DMS53 treated with DMSO at 0.1 percent for 48 hours (cell line): Measurements from ENCODE around the gene PDZK1IP1.
A peak's percentile ranks its signal among the peaks of the same experiment; 100 is the strongest.
"Not testable (repeated sequence)": the region's sequence is repeated elsewhere in the genome, so short reads cannot be mapped to it uniquely, and the experiment has no call there.

Experiments used
- DNase-seq: peaks from one replicate; lab custom pipeline; 2025; ENCODE audit not compliant: unreplicated experiment; lab: John Stamatoyannopoulos, UW

The PDZK1IP1 gene

GRCh38 chr1:47198214-47198613 is 8.4 kb upstream of the PDZK1IP1 start:
- DNase-seq, result no peak

DNA sequence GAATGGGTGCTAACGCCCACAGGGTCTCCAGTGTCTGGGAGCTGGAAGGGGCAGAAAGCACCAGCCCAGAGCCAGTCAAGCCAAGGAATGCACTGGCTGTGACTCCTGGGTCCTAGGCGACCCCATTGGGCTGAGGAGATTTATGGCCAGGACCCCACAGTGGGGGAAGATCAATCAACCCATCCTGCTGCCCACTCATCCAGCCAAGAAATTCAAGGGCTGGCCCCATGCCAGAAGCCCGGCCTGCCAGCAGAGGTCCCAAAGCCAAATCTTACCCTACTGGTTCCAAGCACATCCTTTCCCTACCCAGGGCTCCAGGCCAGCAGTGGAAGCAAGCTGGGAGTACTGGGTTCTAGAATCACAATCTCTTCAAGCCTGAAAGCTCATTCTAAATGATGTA is 6.8 kb upstream of the PDZK1IP1 start:
- DNase-seq, result no peak

DNA sequence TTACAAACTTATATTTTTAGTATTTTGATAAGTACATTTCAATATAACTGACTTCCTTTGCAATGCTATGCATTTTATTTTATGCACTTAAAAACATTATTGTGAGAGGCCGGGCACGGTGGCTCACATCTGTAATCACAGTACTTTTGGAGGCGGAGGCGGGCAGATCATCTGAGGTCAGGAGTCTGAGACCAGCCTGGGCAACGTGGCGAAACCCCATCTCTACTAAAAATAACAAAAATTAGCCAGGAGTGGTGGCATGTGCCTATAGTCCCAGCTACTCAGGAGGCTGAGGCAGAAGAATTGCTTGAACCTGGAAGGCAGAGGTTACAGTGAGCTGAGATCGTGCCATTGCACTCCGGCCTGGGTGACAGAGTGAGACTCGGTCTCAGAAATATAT is 6.1 kb upstream of the PDZK1IP1 start:
- DNase-seq, result not testable (repeated sequence)

DNA sequence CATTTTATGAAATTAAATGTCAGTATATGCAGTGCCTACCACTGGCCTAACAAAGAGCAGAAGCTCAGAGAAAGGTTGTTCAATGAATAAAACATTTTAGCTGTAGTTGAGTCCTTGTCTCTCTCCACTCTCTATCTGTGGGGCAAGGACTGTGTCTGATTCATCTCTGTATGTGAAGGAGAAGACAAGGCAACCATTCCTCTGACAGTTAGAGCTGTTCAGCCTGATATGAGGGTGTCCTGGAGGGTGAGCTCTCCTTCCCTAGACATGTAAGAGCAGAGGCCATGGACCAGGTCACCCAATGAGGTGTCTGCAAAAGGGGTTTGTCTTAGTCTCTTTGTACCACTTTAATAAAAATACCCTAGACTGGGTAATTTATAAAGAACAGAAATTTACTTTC is 4.5 kb upstream of the PDZK1IP1 start:
- no peak for DNase-seq

DNA sequence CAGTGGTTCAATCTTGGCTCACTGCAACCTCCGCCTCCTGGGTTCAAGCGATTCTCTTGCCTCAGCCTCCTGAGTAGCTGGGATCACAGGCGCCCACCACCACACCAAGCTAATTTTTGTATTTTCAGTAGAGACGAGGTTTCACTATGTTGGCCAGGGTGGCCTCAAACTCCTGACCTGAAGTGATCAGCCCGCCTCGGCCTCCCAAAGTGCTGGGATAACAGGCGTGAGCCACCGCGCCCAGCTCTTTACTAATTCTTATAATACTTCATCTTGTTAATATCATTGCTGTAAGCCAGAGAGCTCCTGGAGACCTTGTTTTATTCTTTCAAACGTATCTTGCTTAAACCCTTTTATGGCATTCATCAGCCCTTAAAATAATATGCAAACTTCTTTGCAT is 3.7 kb upstream of the PDZK1IP1 start:
- DNase-seq, result not testable (repeated sequence)

GRCh38 chr1:47192458-47193384 is 2.9 kb upstream of the PDZK1IP1 start:
- DNase-seq, result peak; percentile 84

GRCh38 chr1:47191940-47192457 is 2.2 kb upstream of the PDZK1IP1 start:
- DNase-seq, result no peak

- DNase-seq, result no peak
Observed at GRCh38 chr1:47190857-47191256, 1.0 kb upstream of the PDZK1IP1 start.

DNA sequence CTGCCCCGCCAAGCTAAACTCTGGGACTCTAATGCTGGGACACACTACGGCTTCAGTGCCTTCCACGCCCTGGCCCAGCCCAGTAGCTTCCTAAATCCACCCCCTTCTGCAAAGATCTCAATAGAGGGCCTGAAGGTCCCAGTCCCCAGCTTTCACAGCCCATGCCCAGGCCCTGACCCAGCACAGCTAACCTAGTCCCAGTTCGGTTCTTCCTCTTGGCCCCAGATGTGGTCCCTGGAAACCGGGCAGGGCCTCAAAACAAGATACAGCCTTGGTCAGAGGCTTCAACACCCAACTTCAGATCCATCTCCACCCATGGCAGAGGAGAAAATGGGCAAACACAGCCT is 646 bp upstream of the PDZK1IP1 start:
- no peak for DNase-seq

DNA sequence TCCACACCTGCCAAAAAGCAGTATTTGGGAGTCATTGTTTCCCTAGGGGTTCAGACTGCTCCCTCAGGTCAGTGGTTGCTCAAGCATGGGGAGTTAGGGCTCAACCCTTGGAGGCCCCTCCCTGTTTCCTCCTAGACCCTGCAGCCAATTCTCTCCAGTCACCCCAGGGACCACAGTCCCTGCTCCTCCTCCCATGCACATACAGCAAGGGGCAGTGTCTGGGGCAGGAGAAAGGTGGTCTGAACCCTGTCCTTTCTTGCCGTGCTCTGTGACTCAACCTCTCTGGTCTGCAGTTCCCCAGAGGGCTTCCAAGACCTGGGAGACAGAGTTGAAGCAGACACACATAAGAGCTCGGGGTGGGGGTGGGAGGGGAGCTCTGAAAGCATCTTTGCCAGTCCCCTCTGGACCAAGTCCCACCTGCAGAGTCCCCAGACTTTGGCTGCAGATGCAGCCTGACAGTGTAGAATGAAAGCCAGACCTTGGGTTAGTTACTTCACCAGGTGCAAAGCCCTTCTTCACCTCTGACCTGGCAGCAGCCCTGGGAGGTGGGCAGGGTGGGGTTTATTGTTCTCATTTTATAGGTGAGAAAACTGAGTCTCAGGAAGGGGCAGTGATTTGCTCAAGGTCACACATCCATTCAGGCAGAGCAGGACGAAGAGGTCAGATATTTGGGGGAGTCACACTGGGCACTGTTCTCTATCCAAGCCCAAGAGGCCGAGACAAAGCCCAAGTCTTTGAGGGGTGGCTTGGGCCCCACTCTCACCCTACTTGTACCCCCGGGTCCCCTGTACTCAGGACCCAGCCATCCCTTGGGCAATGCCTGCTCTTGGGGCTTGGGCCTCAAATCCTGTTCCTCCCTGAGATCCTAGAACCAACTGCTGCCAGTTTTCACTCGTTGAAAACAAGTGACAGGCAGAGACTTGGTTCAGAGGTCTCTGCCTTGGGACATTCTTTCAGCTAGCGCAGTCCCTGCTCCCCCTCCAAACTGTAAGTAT is 748 bp downstream of the PDZK1IP1 start:
- DNase-seq, result no peak

- no peak for DNase-seq
Observed at GRCh38 chr1:47187926-47188250, 1.9 kb downstream of the PDZK1IP1 start.

DNA sequence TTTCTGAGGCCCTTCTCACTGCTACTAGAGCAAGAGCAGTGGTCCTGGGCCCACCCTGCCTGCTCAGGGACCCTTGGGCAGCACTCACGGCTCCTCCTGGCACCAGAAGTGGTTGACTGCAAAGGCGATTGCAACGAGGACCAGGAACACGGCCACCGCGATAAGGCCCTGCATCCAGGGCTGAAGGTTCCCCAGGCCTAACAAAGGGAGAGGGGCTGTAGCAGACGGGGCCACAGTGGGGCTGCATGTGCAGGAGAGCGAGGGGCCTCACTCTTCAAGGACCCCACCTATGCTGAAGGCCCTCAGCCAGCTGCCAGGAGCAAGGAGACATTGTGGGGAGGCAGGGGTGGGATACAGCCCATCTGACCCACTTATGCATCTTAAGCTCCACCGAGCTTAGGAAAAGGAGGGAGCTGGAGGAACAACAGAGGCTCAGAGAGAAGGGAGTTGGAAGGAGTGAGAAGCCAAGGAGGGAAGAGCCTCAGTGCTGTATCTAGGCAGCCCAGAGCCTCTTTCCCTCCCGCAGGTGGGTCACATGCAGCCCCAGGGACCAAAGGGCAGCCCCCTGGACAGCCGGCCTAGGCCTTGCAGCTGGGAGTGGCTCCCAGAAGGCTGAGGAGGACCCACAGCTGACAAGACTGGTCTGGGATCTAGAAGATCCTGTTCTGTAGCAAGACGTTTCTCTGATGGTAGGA is 2.5 kb downstream of the PDZK1IP1 start:
- no peak for DNase-seq

- DNase-seq, result no peak
Observed at GRCh38 chr1:47186267-47187185, 3.3 kb downstream of the PDZK1IP1 start.

DNA sequence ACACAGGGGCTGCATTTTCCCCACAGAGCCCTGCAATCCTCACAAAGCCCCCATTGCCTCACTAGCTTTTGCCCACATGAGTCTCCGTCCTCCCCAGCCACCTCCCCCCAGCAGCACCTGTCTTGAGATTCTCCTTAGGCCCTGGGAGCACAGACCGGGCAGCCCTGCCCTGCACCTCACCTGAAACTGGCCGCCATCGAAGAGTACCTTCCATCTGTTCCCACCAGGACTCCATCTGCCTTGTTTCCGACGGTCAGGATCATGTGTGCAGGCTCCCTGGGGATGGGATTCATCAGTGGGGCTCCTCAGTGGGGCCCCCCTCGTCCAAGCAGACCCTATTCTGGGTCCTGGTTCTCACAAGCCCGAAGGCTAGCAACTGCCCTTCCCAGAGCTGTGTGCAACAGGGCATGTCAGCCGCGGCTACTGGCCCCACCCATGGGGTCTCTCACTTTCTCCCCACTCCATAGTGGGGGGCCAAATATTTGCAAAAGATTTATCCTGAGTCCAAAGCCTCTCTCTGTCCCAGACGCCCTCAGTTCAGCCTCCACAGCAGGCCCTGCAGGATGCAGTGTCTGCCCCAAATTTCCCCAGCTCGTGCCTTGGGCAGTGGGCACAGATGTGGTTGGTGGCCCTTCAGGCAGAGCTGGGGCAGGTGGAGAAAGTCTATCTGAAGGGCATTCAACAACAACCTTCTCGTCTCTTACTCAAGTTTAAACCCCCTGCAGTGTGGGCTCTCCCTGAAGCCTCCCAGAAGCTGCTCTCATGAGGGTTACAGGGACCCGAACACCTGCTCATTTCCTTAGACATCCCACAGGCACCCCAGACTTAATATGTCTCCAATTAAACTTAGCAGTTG is 4.8 kb downstream of the PDZK1IP1 start:
- no peak for DNase-seq

GRCh38 chr1:47184090-47184821 is 5.6 kb downstream of the PDZK1IP1 start:
- DNase-seq, result peak; percentile 93

DNA sequence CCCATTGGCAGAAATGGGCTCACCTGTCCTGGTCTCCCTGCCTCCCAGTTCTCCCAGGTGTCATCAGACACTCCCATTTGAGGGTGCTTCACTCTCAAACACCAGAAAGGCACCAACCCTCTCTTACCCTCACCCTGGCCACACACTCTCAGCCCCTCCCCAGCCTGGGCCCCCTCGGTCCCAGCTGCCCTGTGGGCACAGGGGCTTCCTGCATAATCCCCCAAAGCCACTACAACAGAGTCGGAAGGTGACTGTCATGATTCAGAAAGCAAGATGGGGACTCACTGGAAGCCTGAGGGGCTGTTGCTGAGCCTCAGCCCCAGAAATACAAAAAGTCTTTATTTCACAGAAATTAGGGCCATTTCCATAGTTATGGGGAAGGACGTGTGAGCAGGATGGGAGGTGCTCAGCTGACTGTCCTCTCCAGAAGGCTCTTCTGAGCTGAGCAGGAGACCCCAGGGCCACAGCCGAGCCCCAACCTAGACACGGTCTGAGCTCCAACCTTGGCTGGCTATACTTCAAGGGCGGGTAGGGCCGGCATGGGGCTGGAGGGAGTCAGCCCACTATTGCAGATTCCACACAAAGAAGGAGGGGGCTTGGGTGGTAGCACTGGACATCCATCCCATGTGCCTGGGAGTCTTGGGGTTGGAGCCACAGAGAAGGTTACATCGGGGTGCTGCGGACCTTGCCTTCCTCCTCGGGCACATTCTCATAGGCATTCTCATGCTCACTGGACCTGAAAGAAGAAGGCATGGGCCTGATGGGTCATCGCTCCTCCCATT is 6.3 kb downstream of the PDZK1IP1 start:
- DNase-seq, result no peak

DNA sequence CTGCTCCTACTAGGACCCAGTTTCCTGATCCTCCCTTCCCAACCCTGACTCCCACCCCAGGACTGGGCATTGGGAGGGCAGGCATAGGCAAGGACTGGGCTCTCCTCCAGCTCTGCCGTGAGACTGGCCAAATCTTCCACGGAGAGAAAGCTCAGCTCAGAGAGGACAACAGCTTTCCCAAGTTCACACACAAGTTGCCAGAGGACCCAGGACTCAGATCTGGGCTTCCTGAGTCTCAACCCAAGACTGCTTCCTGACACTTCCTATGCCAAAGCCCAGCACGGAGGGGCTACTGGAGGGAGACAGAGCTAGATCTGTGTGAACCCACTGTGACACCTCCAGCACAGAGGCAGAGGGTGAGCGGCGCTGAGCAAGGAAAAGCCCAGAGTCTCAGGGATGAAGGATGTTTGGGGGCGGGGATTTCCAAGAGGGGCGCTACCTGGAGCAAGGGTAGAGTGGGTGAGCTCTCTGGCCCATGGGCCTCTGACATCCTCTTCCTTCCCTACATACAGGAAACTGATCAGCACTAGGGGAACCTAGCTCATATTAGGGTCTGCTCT is 7.1 kb downstream of the PDZK1IP1 start:
- no peak for DNase-seq
